ENCODE measurements around the gene PRAC1.

PRAC1 gene

DNA sequence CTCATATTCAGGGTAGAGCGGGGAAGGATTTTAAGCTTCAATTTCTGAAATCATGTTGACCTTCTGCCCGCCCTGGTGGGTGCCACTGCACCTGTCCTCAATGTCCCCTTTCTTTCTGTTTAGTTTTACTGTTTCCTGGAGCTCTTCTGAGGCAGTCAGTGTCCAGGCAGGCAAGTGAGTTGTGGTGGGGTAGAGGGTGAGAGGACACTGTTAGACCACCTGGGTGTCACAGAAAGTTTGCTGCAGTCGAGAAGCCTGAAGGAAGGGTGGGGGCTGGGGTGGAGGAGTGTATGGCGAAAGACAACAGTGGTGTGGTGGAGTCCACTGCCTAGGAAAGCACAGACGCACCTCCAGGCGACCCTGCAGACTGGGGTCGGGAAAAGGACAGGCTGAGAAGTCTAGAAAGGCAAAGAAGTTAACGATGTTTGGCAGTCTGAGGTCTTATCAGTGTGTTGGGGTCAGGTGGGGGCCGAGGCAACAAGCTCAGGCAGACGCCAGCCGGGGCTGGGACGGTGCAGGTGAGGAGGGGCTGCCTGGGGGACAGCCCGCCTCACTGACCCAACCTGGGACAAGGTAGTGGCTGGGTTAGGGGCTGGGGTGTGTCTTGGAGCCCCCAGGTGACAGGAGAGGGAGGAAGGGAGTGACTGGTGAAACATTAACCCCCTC is 29.5 kb upstream of the PRAC1 start:
- no peak for DNase-seq (ENCODE audit: insufficient read length, low spot score)
- no peak for FAIRE-seq
- TF ChIP-seq, protein P1, sequence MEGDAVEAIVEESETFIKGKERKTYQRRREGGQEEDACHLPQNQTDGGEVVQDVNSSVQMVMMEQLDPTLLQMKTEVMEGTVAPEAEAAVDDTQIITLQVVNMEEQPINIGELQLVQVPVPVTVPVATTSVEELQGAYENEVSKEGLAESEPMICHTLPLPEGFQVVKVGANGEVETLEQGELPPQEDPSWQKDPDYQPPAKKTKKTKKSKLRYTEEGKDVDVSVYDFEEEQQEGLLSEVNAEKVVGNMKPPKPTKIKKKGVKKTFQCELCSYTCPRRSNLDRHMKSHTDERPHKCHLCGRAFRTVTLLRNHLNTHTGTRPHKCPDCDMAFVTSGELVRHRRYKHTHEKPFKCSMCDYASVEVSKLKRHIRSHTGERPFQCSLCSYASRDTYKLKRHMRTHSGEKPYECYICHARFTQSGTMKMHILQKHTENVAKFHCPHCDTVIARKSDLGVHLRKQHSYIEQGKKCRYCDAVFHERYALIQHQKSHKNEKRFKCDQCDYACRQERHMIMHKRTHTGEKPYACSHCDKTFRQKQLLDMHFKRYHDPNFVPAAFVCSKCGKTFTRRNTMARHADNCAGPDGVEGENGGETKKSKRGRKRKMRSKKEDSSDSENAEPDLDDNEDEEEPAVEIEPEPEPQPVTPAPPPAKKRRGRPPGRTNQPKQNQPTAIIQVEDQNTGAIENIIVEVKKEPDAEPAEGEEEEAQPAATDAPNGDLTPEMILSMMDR (IDR thresholded peaks at IDR 0.05; ENCODE audit: insufficient read depth, missing control alignments): no peak

- DNase-seq (ENCODE audit: insufficient read length, low spot score) (no peak), FAIRE-seq (no peak)
- TF ChIP-seq, protein P1 (IDR thresholded peaks at IDR 0.05; ENCODE audit: insufficient read depth, missing control alignments): no peak
These were observed 28.9 kb upstream of the PRAC1 start for GRCh38 chr17:48751172-48751571.

- FAIRE-seq (no peak), DNase-seq (ENCODE audit: insufficient read length, low spot score) (no peak)
- TF ChIP-seq, protein P1 (IDR thresholded peaks at IDR 0.05; ENCODE audit: insufficient read depth, missing control alignments): no peak
These were observed 27.6 kb upstream of the PRAC1 start for GRCh38 chr17:48749621-48750553.

DNA sequence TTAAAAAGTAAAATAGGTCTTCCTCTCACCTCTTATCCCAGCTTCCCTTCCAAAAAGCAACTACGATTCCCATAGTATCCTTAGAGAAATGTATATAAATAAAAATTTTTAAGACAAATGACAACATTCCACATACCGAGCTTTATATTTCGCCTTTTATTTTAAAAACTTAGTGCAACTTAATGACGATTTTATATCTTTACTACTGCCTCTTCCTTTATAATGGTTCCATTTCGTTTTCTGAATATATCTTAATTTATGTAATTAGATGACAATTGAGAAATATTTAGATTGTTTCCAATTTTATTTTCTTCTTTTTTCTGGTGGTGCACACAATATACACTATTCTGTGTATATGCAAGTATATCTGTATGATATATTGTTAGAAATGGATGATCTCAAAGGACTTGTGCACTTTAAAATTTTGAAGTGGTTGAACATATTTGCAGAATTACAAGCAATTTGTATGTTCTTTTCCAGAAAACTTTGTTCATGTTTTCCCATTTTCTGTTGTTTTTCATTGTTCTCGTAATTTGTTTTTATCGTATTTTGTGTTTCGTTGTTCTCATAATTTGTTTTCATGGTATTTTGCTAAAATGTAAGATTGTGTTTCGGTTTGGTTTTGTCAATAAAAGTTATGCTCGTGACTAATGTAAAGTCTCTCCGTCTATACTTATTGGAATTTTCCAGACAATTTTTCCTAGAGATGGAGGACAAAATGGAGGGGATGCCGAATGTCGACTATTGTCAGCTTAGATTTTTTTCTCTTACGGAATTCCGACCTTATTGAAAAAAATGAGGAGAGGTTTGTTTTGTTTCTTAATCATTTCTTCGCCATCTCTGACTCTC is 26.6 kb upstream of the PRAC1 start:
- TF ChIP-seq, protein P1 (IDR thresholded peaks at IDR 0.05; ENCODE audit: insufficient read depth, missing control alignments): no peak
- no peak for DNase-seq (ENCODE audit: insufficient read length, low spot score)
- FAIRE-seq: no peak

DNA sequence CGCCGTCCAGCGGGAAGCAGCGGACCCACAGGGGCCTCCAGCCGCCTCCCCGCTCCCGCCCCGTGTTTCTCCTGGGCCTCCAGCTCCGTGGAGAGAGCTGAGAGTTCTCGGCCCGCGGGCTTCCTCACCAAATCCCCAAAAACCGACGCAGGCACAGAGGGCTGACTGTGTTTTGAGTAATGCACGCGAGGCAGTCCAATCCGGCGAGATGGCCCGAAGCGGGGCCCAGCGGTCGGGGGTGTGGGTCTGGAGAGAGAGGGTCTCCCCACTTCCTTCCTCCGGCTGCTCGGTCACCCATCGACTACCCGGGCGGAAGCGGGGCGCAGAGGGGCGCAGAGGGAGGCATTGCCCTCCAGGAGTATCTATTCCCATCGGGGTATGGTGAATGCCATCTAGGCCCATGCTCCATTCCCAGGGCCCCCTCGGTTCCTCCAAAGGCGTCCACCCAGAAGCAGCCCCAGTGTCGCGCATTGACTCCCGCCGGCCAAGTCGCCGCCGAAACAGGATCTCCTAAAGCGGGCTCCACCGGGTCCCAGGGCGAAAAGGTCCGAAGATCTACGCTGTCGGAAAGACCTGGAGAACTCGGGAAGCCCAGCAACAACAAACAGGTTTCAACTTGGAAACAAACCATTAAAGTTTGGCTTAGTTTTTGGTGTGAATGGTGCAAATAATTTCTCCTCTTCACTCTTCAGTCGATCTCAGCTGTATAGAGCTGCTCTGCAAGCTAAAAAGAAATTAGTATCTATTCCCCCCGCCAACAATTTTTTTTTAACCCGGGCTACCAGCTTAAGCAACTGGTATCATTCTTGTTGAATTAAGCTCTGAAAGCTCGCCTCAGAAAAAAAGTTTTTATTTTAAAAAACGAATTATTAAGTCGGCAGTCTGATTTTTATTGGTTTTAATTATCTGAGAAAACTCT is 25.4 kb upstream of the PRAC1 start:
- FAIRE-seq: no peak

More for the DNA sequence above, 25.4 kb upstream of the PRAC1 start:
- TF ChIP-seq, protein P1 (IDR thresholded peaks at IDR 0.05; ENCODE audit: insufficient read depth, missing control alignments): no peak
- DNase-seq (ENCODE audit: insufficient read length, low spot score): no peak
